Lower lobe of right lung (tissue), 2 donors: ENCODE data around the gene PPP4R3A. TPM values are rescaled to one million over a fixed set of nuclear protein-coding genes. Genes with fewer than 3 reads are reported as not detected.
A peak's percentile ranks its signal among the peaks of the same experiment; 100 is the strongest.

ENCODE experiments used
- ATAC-seq, 2 donors: fragments of 200-7000 bp; cut with Tn5 transposase; one replicate each; pipeline ENCODE4 v1.9.1; 2020 to 2022; ENCODE audit warnings: mild to moderate bottlenecking in 2 of 2, moderate library complexity in 2 of 2
- DNase-seq: peaks from one replicate; pipeline ENCODE4 v3.0.0-alpha.2; 2020
- H3K27ac ChIP-seq: fragments of 200-600 bp; one replicate; pipeline ENCODE4 v1.8.0; 2022
- H3K27me3 ChIP-seq: fragments of 200-600 bp; one replicate; pipeline ENCODE4 v1.8.0; 2022; ENCODE audit warnings: low read depth
- H3K36me3 ChIP-seq: fragments of 200-600 bp; one replicate; pipeline ENCODE4 v1.8.0; 2022; ENCODE audit warnings: mild to moderate bottlenecking
- H3K4me1 ChIP-seq: fragments of 200-600 bp; one replicate; pipeline ENCODE4 v1.8.0; 2022
- H3K4me3 ChIP-seq: fragments of 200-600 bp; one replicate; pipeline ENCODE4 v1.8.0; 2022; ENCODE audit warnings: mild to moderate bottlenecking
- H3K9me3 ChIP-seq: fragments of 200-600 bp; one replicate; pipeline ENCODE4 v1.8.0; 2022
- CTCF ChIP-seq: fragments of 200-600 bp; IDR thresholded peaks from one replicate; pipeline ENCODE4 v1.8.0; 2022; ENCODE audit warnings: antibody characterized with exemption, mild to moderate bottlenecking
- intact Hi-C: fragments of 100-400 bp; cut with DNase I; formaldehyde crosslinking; loops from one replicate; pipeline ENCODE4 v1.11.0; 2022
- total RNA-seq: library from RNA; stranded (reverse); fragmentation: NEBNext Ultra II Directional; extraction: Animal tissue kit (Norgen Biotek cat#: 25700); gene quantifications from one replicate; pipeline ENCODE4 v1.2.1, GENCODE V29; 2021
- donor health status: DM: no; HTN: yes; CAD: no; lungs with severe emphysema.

Gene PPP4R3A
- total RNA-seq, 1 donor from 2014 or later, result 85.4 TPM

GRCh38 chr14:91420686-91421085 is 89.4 kb downstream of the PPP4R3A start:
- intact Hi-C loops, result no loop called here
- Histone ChIP-seq H3K36me3 (no peaks in the 10 kb centered on the region), H3K4me1 (peaks cover 22% of the 10 kb centered on the region), H3K9me3 (no peaks in the 10 kb centered on the region), H3K27me3 (peaks cover 4% of the 10 kb centered on the region), H3K27ac (no peak overlapping the region), H3K4me3 (no peak overlapping the region)
- DNase-seq (no peak), ATAC-seq (no peak)
- no peak for TF ChIP-seq CTCF

DNA sequence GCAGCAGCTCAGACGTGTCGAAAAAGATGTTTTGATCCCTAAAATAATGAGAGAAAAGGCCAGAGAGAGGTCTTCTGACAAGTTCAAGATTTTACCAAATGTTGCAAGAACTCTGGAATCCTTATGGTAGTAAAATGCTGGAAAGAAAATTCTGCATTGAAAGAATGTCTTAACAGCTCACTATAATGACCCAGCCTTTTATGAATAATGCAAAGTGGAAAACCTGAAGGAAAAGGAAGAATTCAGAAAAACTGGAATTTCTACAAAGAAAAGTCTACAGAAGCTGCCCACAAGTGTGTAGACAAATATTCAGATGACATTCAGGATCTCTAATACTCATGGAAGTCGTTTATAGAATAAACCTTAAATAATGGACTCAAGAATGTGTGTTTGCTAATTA is 90.7 kb downstream of the PPP4R3A start:
- intact Hi-C loops, result no loop called here

GRCh38 chr14:91419044-91419397 is 91.1 kb downstream of the PPP4R3A start:
- H3K4me1 ChIP-seq, result peaks cover 29% of the 10 kb centered on the region

More for the DNA sequence above, 90.7 kb downstream of the PPP4R3A start:
- Histone ChIP-seq H3K4me3 (no peak overlapping the region), H3K9me3 (no peaks in the 10 kb centered on the region), H3K4me1 (peaks cover 29% of the 10 kb centered on the region), H3K36me3 (no peaks in the 10 kb centered on the region), H3K27ac (no peak overlapping the region), H3K27me3 (peaks cover 4% of the 10 kb centered on the region)
- TF ChIP-seq CTCF, result no peak
- DNase-seq (no peak), ATAC-seq (no peak)

DNA sequence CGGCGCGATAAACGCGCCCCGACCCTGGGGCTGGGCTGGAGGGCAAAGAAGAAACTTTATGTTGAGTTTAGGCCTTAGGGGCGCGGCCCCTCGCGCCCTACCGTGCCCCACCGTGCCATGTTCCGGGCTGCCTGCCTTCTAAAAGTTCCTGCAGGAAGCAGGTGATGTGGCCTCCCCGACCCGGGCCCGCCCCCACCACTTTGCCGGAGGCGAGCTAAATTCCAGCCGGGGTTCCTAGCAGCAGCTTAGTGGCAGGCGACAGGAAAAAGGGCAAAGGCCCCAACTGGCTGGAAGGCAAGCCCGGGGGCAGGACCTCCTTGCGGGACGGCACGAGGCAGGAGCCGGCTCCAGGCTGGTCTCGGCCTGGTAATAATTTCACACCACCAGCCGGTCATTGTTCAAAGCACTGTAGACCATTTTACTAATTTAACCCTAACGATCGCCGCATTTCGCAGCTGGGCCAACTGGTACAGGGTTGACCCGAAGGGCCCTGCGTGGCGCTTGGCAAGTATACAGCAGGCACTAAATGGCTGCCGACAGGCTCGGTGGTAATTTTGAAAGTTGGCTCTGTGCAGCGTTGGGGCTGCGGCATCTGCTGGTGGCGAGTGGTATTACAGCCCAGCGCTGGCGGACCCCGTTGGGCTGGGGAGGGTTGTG is 91.6 kb downstream of the PPP4R3A start:
- H3K4me3 ChIP-seq, result peak overlapping the region; percentile 79

More at GRCh38 chr14:91419044-91419397, 91.1 kb downstream of the PPP4R3A start:
- H3K36me3 ChIP-seq, result no peaks in the 10 kb centered on the region
- intact Hi-C loops, result no loop called here
- peaks cover 4% of the 10 kb centered on the region for H3K27me3 ChIP-seq
- DNase-seq (no peak), ATAC-seq (no peak)
- TF ChIP-seq CTCF, result peak; percentile 15
- H3K4me3 ChIP-seq, result peak overlapping the region; percentile 79
- H3K9me3 ChIP-seq, result no peaks in the 10 kb centered on the region
- no peak overlapping the region for H3K27ac ChIP-seq

GRCh38 chr14:91417983-91418386 is 92.1 kb downstream of the PPP4R3A start:
- H3K36me3 ChIP-seq, result no peaks in the 10 kb centered on the region
- intact Hi-C loops, result no loop called here
- H3K27me3 ChIP-seq, result peaks cover 4% of the 10 kb centered on the region
- no peak for TF ChIP-seq CTCF
- ATAC-seq, result peak; percentile 67 to 77
- H3K9me3 ChIP-seq, result no peaks in the 10 kb centered on the region
- H3K4me3 ChIP-seq, result peak overlapping the region; percentile 79
- H3K4me1 ChIP-seq, result peaks cover 35% of the 10 kb centered on the region
- peak; percentile 69 for DNase-seq
- H3K27ac ChIP-seq, result peak overlapping the region; percentile 40

More for the DNA sequence above, 91.6 kb downstream of the PPP4R3A start:
- H3K27ac ChIP-seq, result peak overlapping the region; percentile 40
- intact Hi-C loops, result no loop called here
- DNase-seq, result peak; percentile 81
- no peaks in the 10 kb centered on the region for H3K36me3 ChIP-seq
- H3K27me3 ChIP-seq, result peaks cover 4% of the 10 kb centered on the region
- peaks cover 30% of the 10 kb centered on the region for H3K4me1 ChIP-seq
- TF ChIP-seq CTCF, result peak; percentile 98
- H3K9me3 ChIP-seq, result no peaks in the 10 kb centered on the region
- ATAC-seq, result peak; percentile 75 to 83
